ENCODE measurements around the gene HBP1. TPM values are rescaled to one million over a fixed set of nuclear protein-coding genes. Genes with fewer than 3 reads are reported as not detected.
"Not testable (repeated sequence)": the region's sequence is repeated elsewhere in the genome, so short reads cannot be mapped to it uniquely, and the experiment has no call there.

Gene HBP1
- total RNA-seq, 1 donor from 2014 or later = 49.2 TPM

DNA sequence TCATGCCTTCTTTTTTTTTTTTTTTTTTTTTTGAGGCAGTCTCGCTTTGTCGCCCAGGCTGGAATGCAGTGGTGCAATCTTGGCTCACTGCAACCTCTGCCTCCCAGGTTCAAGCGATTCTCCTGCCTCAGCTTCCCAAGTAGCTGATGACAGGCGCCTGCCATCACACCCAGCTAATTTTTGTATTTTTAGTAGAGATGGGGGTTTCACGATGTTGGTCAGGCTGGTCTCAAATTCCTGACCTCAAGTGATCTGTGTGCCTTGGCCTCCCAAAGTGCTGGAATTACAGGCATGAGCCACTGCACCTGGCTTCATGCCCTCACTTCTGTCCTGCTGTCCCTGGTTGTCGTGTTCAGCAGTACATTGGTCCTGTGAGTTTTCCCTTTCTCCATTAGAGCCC lies 52.0 kb downstream of the HBP1 start:
- DNase-seq (ENCODE audit: low spot score) = not testable (repeated sequence)

DNA sequence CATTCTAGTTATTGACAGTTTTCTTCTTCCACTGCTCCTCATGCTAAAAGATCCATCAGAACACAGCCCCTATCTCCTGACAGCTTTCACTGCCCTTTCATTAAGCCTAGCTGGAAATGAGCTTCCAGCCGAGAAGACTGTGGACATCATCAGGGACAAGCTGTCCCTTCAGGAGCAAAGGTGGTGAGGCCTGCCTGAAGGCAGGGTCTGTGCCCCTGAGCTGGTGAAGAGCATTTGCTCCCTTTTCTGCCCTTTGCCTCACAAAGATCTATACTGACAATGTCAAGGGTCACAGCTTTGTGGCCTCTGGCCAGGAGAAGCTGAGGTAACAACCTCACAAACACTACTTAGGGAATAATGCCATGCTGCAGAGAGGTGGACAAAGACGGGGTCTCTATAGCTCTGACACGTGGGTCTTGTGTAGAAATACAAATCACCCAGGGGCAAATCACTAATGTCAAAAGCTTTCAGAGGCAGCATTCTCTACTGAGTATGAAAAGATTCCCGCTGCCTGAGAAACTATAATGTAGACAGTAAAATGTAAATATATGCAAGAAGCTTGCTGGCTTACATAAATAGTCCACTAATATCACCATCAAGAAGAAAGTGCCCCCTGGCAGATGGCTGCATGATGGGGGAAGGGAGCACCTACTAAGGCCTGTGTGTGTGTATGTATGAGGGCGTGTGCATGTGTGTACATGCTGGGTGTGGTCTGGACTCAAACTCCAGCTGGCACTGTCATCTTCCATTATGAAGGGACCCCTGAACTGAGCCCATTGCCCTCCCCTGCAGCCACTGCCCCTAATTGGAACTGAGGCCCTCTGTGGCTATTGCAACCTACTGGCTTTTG lies 55.8 kb downstream of the HBP1 start:
- no peak for DNase-seq (ENCODE audit: low spot score)

DNA sequence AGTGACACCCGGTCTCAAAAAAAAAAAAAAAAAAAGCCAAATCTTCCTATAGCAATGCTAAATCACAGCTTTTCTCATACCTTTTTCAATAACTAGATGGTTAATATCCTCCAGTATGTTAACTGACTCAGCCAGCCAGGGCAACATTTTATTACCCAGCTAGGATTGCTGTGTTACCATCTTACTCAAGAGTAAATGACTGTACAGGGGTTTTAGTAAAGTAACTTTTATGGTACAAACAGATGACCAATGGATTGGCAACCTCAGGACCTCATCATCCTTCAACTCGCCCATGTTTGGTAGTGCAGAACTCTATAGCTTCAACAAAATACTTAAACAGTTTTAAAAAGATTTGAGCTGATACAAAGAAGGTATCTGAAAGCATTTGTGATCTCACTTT lies 59.5 kb downstream of the HBP1 start:
- DNase-seq (ENCODE audit: low spot score) = no peak

DNA sequence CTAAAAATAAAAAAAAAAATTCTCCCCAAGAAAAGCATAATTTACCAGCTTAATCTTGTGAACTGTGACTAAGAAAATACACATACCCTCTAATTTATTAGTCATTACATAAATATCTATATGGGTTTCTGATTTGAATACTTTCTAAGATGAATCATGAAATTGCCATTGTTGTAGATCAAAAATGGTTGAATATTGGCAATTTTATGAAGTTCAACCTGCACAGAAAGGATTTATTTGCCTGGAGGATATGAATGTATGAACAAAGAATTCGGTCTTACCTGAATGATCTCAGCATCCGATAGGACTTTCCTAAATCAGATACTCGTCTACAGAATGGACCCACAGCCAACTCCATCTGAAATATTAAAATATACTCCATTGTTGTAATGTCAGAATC lies 61.5 kb downstream of the HBP1 start:
- no peak for DNase-seq (ENCODE audit: low spot score)

- DNase-seq (ENCODE audit: low spot score) = no peak
These were observed 63.8 kb downstream of the HBP1 start for GRCh38 chr7:107232568-107233090.

GRCh38 chr7:107233174-107233573 lies 64.4 kb downstream of the HBP1 start:
- DNase-seq (ENCODE audit: low spot score) = no peak

DNA sequence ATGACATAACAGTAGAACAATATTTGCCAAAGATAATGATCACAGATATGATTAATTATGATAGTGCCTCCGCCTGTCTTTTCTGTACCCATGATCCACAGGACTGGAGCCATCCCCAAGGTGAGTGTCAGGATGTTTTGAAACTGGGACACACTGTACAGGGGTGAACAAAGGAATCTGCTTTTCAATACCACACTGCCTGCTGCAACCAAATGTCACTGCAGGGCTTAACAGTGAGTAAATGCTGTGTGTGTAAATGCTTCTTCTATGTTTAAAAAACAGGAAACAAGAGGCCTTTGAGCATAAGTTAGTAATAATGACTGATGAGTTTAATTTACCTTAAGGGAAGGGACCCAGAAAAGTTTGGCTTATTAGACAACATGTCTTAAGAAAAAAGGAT lies 65.2 kb downstream of the HBP1 start:
- no peak for DNase-seq (ENCODE audit: low spot score)

GRCh38 chr7:107234436-107234835 lies 65.6 kb downstream of the HBP1 start:
- DNase-seq (ENCODE audit: low spot score) = no peak

- no peak for DNase-seq (ENCODE audit: low spot score)
These were observed 68.1 kb downstream of the HBP1 start for GRCh38 chr7:107236862-107237261.

- no peak for DNase-seq (ENCODE audit: low spot score)
These were observed 68.6 kb downstream of the HBP1 start for GRCh38 chr7:107237451-107237850.

GRCh38 chr7:107242267-107242666 lies 73.5 kb downstream of the HBP1 start:
- DNase-seq (ENCODE audit: low spot score) = no peak

DNA sequence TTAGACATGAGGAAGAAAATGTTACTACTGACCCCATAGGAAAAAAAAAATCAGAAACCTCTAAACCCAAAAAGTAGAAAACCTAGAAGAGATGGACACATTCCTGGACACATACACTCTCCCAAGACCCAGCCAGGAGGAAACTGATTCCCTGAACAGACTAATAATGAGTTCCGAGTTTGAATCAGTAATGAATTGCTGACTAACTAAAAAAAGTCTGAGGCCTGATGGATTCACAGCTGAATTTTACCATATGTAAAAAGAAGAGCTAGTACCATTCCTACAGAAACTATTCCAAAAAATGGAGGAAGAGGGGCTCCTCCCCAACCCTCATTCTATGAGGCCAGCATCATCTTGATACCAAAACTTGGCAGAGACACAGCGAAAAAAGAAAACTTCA lies 75.8 kb downstream of the HBP1 start:
- no peak for DNase-seq (ENCODE audit: low spot score)

DNA sequence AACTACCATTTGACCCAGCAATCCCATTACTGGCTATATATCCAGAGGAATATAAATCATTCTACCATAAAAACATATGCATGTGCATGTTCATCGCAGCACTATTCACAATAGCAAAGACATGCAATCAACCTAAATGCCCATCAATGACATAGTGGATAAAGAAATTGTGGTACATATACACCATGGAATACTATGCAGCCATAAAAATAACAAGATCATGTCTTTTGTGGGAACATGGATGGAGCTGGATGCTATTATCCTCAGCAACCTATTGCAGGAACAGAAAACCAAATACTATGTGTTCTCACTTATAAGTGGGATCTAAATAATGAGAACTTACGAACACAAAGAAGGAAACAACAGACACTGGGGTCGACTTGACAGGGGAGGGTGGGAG lies 78.0 kb downstream of the HBP1 start:
- DNase-seq (ENCODE audit: low spot score) = not testable (repeated sequence)

GRCh38 chr7:107248551-107249316 lies 79.9 kb downstream of the HBP1 start:
- DNase-seq (ENCODE audit: low spot score) = no peak

- DNase-seq (ENCODE audit: low spot score) = no peak
These were observed 83.2 kb downstream of the HBP1 start for GRCh38 chr7:107251963-107252362.

Other genes starting within 250 kb of the HBP1 start
- 258 TPM for gene PRKAR2B, start 124.3 kb upstream of the HBP1 start, total RNA-seq